Measurements from ENCODE around the gene RAD51B. TPM values are rescaled to one million over a fixed set of nuclear protein-coding genes. Genes with fewer than 3 reads are reported as not detected.

The RAD51B gene
- polyA plus RNA-seq, 1 donor (not counting 4 experiments of a cell fraction or from before 2014, with no cell fraction given): 13.3 TPM

- no peak overlapping the region for H3K4me2 ChIP-seq (ENCODE audit: control insufficient read depth, extremely low read depth, insufficient read depth, low read depth, low read length)
- H3K36me3 ChIP-seq (ENCODE audit: control insufficient read depth in 2 of 2, extremely low read depth in 1 of 2, insufficient read depth in 2 of 2, low read length in 2 of 2): no peaks in the 10 kb centered on the region
- DNase-seq (ENCODE audit: low read depth, low spot score) (no peak), FAIRE-seq (peak; percentile 5)
- no peaks in the 10 kb centered on the region for H3K9me1 ChIP-seq (ENCODE audit: control insufficient read depth, extremely low read depth, insufficient read depth, low read length)
- no peaks in the 10 kb centered on the region for H3K4me1 ChIP-seq (ENCODE audit: control insufficient read depth, extremely low read depth, insufficient read depth, low read length)
- no peak overlapping the region for H3K4me3 ChIP-seq (ENCODE audit: control insufficient read depth in 2 of 3, extremely low read depth in 1 of 3, insufficient read depth in 2 of 3, low read depth in 1 of 3, low read length in 3 of 3)
- H3K27me3 ChIP-seq (ENCODE audit: control insufficient read depth, extremely low read depth, insufficient read depth, low read length): no peaks in the 10 kb centered on the region
- no peaks in the 10 kb centered on the region for H3K9me3 ChIP-seq (ENCODE audit: control insufficient read depth, low read depth, low read length)
- no peaks in the 10 kb centered on the region for H3K79me2 ChIP-seq (ENCODE audit: control insufficient read depth, insufficient read depth, low read length)
- dilution Hi-C loops (cut with MboI; ENCODE audit: extremely low pct_ligation_motif_present, low sequenced_read_pairs): no loop called here
- H3K9ac ChIP-seq (ENCODE audit: control insufficient read depth, extremely low read depth, insufficient read depth, low read length): no peak overlapping the region
- no peak for TF ChIP-seq CTCF (optimal IDR thresholded peaks at IDR 0.05 in 1 of 3, IDR thresholded peaks at IDR 0.05 in 1 of 3, conservative IDR thresholded peaks at IDR 0.05 in 1 of 3; ENCODE audit: extremely low read depth in 1 of 3, insufficient read depth in 2 of 3, low read length in 3 of 3)
- no peak for TF ChIP-seq EZH2 (IDR thresholded peaks at IDR 0.05; ENCODE audit: low read length)
- H3K27ac ChIP-seq (ENCODE audit: control insufficient read depth, insufficient read depth, low read length): no peak overlapping the region
- no peaks in the 10 kb centered on the region for H4K20me1 ChIP-seq (ENCODE audit: control insufficient read depth, extremely low read depth, insufficient read depth, low read length)
- peak overlapping the region; percentile 12 for H2AFZ ChIP-seq (ENCODE audit: control insufficient read depth, low read length)
Observed at GRCh38 chr14:68713782-68714181, 894.2 kb downstream of the RAD51B start.

- Histone ChIP-seq H4K20me1 (ENCODE audit: control insufficient read depth, extremely low read depth, insufficient read depth, low read length) (no peaks in the 10 kb centered on the region), H3K27ac (ENCODE audit: control insufficient read depth, insufficient read depth, low read length) (no peak overlapping the region), H3K4me2 (ENCODE audit: control insufficient read depth, extremely low read depth, insufficient read depth, low read depth, low read length) (no peak overlapping the region), H3K9me1 (ENCODE audit: control insufficient read depth, extremely low read depth, insufficient read depth, low read length) (no peaks in the 10 kb centered on the region), H3K4me3 (ENCODE audit: control insufficient read depth in 2 of 3, extremely low read depth in 1 of 3, insufficient read depth in 2 of 3, low read depth in 1 of 3, low read length in 3 of 3) (no peak overlapping the region), H3K27me3 (ENCODE audit: control insufficient read depth, extremely low read depth, insufficient read depth, low read length) (no peaks in the 10 kb centered on the region), H3K36me3 (ENCODE audit: control insufficient read depth in 2 of 2, extremely low read depth in 1 of 2, insufficient read depth in 2 of 2, low read length in 2 of 2) (no peaks in the 10 kb centered on the region), H3K9me3 (ENCODE audit: control insufficient read depth, low read depth, low read length) (no peaks in the 10 kb centered on the region), H3K4me1 (ENCODE audit: control insufficient read depth, extremely low read depth, insufficient read depth, low read length) (no peaks in the 10 kb centered on the region), H3K79me2 (ENCODE audit: control insufficient read depth, insufficient read depth, low read length) (no peaks in the 10 kb centered on the region), H2AFZ (ENCODE audit: control insufficient read depth, low read length) (no peak overlapping the region), H3K9ac (ENCODE audit: control insufficient read depth, extremely low read depth, insufficient read depth, low read length) (no peak overlapping the region)
- dilution Hi-C loops (cut with MboI; ENCODE audit: extremely low pct_ligation_motif_present, low sequenced_read_pairs): no loop called here
- FAIRE-seq (peak; percentile 23), DNase-seq (ENCODE audit: low read depth, low spot score) (no peak)
- TF ChIP-seq CTCF (optimal IDR thresholded peaks at IDR 0.05 in 1 of 3, IDR thresholded peaks at IDR 0.05 in 1 of 3, conservative IDR thresholded peaks at IDR 0.05 in 1 of 3; ENCODE audit: extremely low read depth in 1 of 3, insufficient read depth in 2 of 3, low read length in 3 of 3): peak in 1 of 3 experiments; percentile 30
- TF ChIP-seq EZH2 (IDR thresholded peaks at IDR 0.05; ENCODE audit: low read length): no peak
Observed at GRCh38 chr14:68714991-68715924, 895.7 kb downstream of the RAD51B start.

Data from keratinocyte (primary cell).